BLaER1 treated with 17β-estradiol and CSF1 and Interleukin-3, amounts not matched to agents 10 nM and 100 nM (cell line): ENCODE data around the gene INSYN2A.

Experiments
- H3K27ac ChIP-seq, 11 experiments: shearing (Covaris generic); formaldehyde crosslinking; 2 replicates each; pipeline ENCODE4 v1.8.1; 2022
- H3K27me3 ChIP-seq, 11 experiments: shearing (Covaris generic); formaldehyde crosslinking; 2 replicates each; pipeline ENCODE4 v1.8.1; 2022
- H3K36me3 ChIP-seq, 11 experiments: shearing (Covaris generic); formaldehyde crosslinking; 2 replicates each; pipeline ENCODE4 v1.8.1; 2022
- H3K4me1 ChIP-seq, 10 experiments: shearing (Covaris generic); formaldehyde crosslinking; 2 replicates each; pipeline ENCODE4 v1.8.1; 2022
- H3K4me2 ChIP-seq, 11 experiments: shearing (Covaris generic); formaldehyde crosslinking; 2 replicates each; pipeline ENCODE4 v1.8.1; 2022
- H3K4me3 ChIP-seq, 10 experiments: shearing (Covaris generic); formaldehyde crosslinking; 2 replicates each; pipeline ENCODE4 v1.8.1; 2022
- H3K9ac ChIP-seq, 11 experiments: shearing (Covaris generic); formaldehyde crosslinking; 2 replicates each; pipeline ENCODE4 v1.8.1; 2022
- H3K9me3 ChIP-seq, 11 experiments: shearing (Covaris generic); formaldehyde crosslinking; replicated peaks in 1 of 11; 2 replicates each; pipeline ENCODE4 v1.8.1; 2022
- H4K20me1 ChIP-seq, 11 experiments: shearing (Covaris generic); formaldehyde crosslinking; 2 replicates each; pipeline ENCODE4 v1.8.1; 2022
- Cebpa-rat ChIP-seq, 11 experiments: shearing (Covaris generic); IDR thresholded peaks; 2 replicates each; pipeline ENCODE4 v1.8.1; 2022

Gene INSYN2A

GRCh38 chr10:127198721-127199120 is 2.3 kb upstream of the INSYN2A start:
- Histone ChIP-seq H3K4me3 (no peak overlapping the region), H3K4me2 (no peak overlapping the region), H3K27me3 (peaks cover 11 to 20% (median 18%) of the 10 kb centered on the region in 11 experiments; a peak in 21 of 22 replicates), H3K27ac (no peak overlapping the region), H3K9me3 (peaks cover 12 to 19% (median 15%) of the 10 kb centered on the region in 11 experiments; a peak in 21 of 22 replicates), H3K4me1 (peaks cover 0 to 20% (median 18%) of the 10 kb centered on the region in 10 experiments; a peak in 16 of 20 replicates), H3K9ac (no peak overlapping the region), H4K20me1 (no peaks in the 10 kb centered on the region), H3K36me3 (no peaks in the 10 kb centered on the region)
- TF ChIP-seq Cebpa-rat (IDR thresholded peaks at IDR 0.05) = no peak

GRCh38 chr10:127198307-127198706 is 1.9 kb upstream of the INSYN2A start:
- Histone ChIP-seq H3K27me3 (peaks cover 11 to 20% (median 18%) of the 10 kb centered on the region in 11 experiments; a peak in 21 of 22 replicates), H3K4me1 (peaks cover 0 to 20% (median 18%) of the 10 kb centered on the region in 10 experiments; a peak in 16 of 20 replicates), H3K9ac (no peak overlapping the region), H4K20me1 (no peaks in the 10 kb centered on the region), H3K4me2 (peak overlapping the region in 8 of 11 experiments; percentile 35 to 68 (median 58); a peak in 11 of 22 replicates), H3K27ac (no peak overlapping the region), H3K9me3 (peaks cover 12 to 19% (median 15%) of the 10 kb centered on the region in 11 experiments; a peak in 21 of 22 replicates), H3K36me3 (no peaks in the 10 kb centered on the region), H3K4me3 (no peak overlapping the region)
- no peak for TF ChIP-seq Cebpa-rat (IDR thresholded peaks at IDR 0.05)

DNA sequence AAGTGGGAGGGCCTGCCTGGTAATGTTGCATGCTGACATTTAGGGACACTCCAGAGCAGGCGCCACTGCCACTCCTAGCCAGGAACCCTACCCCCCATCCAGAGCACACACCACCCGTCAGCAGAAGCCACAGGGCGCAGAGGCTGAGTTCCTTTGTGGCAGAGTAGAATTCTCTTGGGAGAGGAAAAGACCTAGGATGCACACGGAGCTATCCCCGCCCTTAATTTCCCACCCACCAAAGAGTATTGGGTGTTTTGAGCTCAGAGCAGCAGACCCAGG is 702 bp upstream of the INSYN2A start:
- H3K9ac ChIP-seq = no peak overlapping the region
- TF ChIP-seq Cebpa-rat (IDR thresholded peaks at IDR 0.05) = no peak
- H3K4me3 ChIP-seq = no peak overlapping the region
- peaks cover 0 to 20% (median 18%) of the 10 kb centered on the region in 10 experiments; a peak in 16 of 20 replicates for H3K4me1 ChIP-seq
- H3K4me2 ChIP-seq = peak overlapping the region in 9 of 11 experiments; percentile 30 to 68 (median 57); a peak in 15 of 22 replicates
- H3K9me3 ChIP-seq = peaks cover 12 to 19% (median 15%) of the 10 kb centered on the region in 11 experiments; a peak in 21 of 22 replicates
- no peaks in the 10 kb centered on the region for H3K36me3 ChIP-seq
- H3K27me3 ChIP-seq = peaks cover 11 to 20% (median 18%) of the 10 kb centered on the region in 11 experiments; a peak in 21 of 22 replicates
- no peak overlapping the region for H3K27ac ChIP-seq
- no peaks in the 10 kb centered on the region for H4K20me1 ChIP-seq

GRCh38 chr10:127195571-127196281 is 665 bp downstream of the INSYN2A start:
- no peak overlapping the region for H3K27ac ChIP-seq
- no peak overlapping the region for H3K4me2 ChIP-seq
- peaks cover 11 to 20% (median 18%) of the 10 kb centered on the region in 11 experiments; a peak in 21 of 22 replicates for H3K27me3 ChIP-seq
- H3K36me3 ChIP-seq = no peaks in the 10 kb centered on the region
- H3K4me1 ChIP-seq = peaks cover 0 to 20% (median 18%) of the 10 kb centered on the region in 10 experiments; a peak in 16 of 20 replicates
- no peak overlapping the region for H3K4me3 ChIP-seq
- no peaks in the 10 kb centered on the region for H4K20me1 ChIP-seq
- no peak for TF ChIP-seq Cebpa-rat (IDR thresholded peaks at IDR 0.05)
- peaks cover 12 to 19% (median 15%) of the 10 kb centered on the region in 11 experiments; a peak in 21 of 22 replicates for H3K9me3 ChIP-seq
- no peak overlapping the region for H3K9ac ChIP-seq

DNA sequence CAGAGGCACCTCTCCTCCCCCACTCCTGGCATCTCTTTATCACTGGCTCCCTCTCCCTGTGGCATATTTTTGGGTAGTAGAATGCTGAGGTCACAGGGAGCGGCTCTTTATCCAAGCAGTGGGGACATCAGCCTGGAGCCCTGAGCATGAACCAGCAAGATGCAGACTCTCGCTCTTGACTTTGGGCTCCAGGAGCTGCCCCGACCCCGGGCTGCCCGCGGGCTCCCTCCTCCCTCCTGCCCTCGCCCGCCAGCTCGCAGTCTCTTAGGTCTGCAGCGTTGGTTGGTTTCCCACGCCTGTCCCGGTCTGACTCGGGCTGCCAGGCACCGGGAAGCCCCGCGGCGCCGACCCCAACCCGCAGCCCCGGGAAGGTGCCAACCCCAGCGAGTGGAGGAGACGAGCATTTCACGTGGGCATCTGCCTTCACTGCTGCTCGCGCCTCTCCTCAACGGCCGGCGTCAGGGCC is 1.3 kb downstream of the INSYN2A start:
- Histone ChIP-seq H3K4me2 (no peak overlapping the region), H3K9ac (no peak overlapping the region), H3K4me1 (peaks cover 0 to 20% (median 18%) of the 10 kb centered on the region in 10 experiments; a peak in 16 of 20 replicates), H3K4me3 (no peak overlapping the region), H3K27ac (no peak overlapping the region), H3K36me3 (no peaks in the 10 kb centered on the region), H3K27me3 (peaks cover 11 to 20% (median 18%) of the 10 kb centered on the region in 11 experiments; a peak in 21 of 22 replicates), H4K20me1 (no peaks in the 10 kb centered on the region), H3K9me3 (peaks cover 12 to 19% (median 15%) of the 10 kb centered on the region in 11 experiments; a peak in 21 of 22 replicates)
- TF ChIP-seq Cebpa-rat (IDR thresholded peaks at IDR 0.05) = no peak

- H4K20me1 ChIP-seq = no peaks in the 10 kb centered on the region
Measured at GRCh38 chr10:127194599-127194998, 1.8 kb downstream of the INSYN2A start.

DNA sequence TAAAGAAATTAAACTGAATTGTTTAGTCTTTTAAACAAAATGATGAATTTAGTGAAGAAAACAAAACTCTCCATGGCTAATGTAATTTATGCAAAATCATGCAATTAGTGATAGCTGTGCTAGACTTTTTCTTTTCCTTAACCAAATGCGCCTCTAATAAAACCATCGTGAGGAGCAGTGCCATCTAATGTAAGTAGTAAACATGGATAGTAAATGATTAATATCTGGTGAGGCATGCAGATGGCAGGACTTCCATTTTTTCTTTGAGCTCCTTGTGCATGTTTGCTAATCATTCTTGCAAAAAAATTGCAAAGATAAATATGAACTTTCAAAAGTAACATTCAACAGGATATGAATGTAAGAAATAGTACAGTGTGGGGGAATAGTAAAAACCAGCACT is 2.3 kb downstream of the INSYN2A start:
- H4K20me1 ChIP-seq = no peaks in the 10 kb centered on the region
- no peaks in the 10 kb centered on the region for H3K36me3 ChIP-seq
- peaks cover 0 to 20% (median 18%) of the 10 kb centered on the region in 10 experiments; a peak in 16 of 20 replicates for H3K4me1 ChIP-seq
- H3K9ac ChIP-seq = no peak overlapping the region
- H3K27ac ChIP-seq = no peak overlapping the region
- no peak overlapping the region for H3K4me2 ChIP-seq
- peaks cover 11 to 20% (median 18%) of the 10 kb centered on the region in 11 experiments; a peak in 21 of 22 replicates for H3K27me3 ChIP-seq
- H3K4me3 ChIP-seq = no peak overlapping the region
- no peak for TF ChIP-seq Cebpa-rat (IDR thresholded peaks at IDR 0.05)
- H3K9me3 ChIP-seq = peaks cover 12 to 19% (median 15%) of the 10 kb centered on the region in 11 experiments; a peak in 21 of 22 replicates

More at GRCh38 chr10:127194599-127194998, 1.8 kb downstream of the INSYN2A start:
- H3K27ac ChIP-seq = no peak overlapping the region
- H3K4me2 ChIP-seq = no peak overlapping the region
- H3K4me1 ChIP-seq = peaks cover 0 to 20% (median 18%) of the 10 kb centered on the region in 10 experiments; a peak in 16 of 20 replicates
- TF ChIP-seq Cebpa-rat (IDR thresholded peaks at IDR 0.05) = no peak
- peaks cover 12 to 19% (median 15%) of the 10 kb centered on the region in 11 experiments; a peak in 21 of 22 replicates for H3K9me3 ChIP-seq
- no peaks in the 10 kb centered on the region for H3K36me3 ChIP-seq
- no peak overlapping the region for H3K9ac ChIP-seq
- no peak overlapping the region for H3K4me3 ChIP-seq
- peaks cover 11 to 20% (median 18%) of the 10 kb centered on the region in 11 experiments; a peak in 21 of 22 replicates for H3K27me3 ChIP-seq

DNA sequence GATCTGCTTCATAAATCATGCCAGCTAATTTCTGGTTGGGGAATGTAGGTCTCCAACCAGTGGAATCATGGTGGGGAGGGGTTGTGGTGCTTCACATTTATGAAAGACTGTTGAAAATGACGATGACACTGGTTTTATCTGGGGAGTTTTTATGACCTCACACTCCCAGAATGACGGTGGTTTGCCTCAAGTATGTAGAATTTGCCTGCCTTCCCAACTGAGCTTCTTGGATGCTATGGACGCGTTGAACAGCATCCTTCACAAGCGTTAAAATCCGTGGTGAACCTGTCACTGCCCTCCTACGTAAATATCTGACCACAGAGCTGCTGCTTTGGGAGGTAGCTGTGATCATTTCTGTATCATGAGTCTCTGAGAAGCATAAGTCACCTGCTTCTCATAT is 3.3 kb downstream of the INSYN2A start:
- H3K4me3 ChIP-seq = no peak overlapping the region
- H3K27me3 ChIP-seq = peaks cover 11 to 20% (median 18%) of the 10 kb centered on the region in 11 experiments; a peak in 21 of 22 replicates
- no peak overlapping the region for H3K9ac ChIP-seq
- no peak for TF ChIP-seq Cebpa-rat (IDR thresholded peaks at IDR 0.05)
- H3K27ac ChIP-seq = no peak overlapping the region
- no peak overlapping the region for H3K4me2 ChIP-seq
- H4K20me1 ChIP-seq = no peaks in the 10 kb centered on the region
- H3K36me3 ChIP-seq = no peaks in the 10 kb centered on the region
- peaks cover 12 to 19% (median 15%) of the 10 kb centered on the region in 11 experiments; a peak in 21 of 22 replicates for H3K9me3 ChIP-seq
- peaks cover 0 to 16% (median 15%) of the 10 kb centered on the region in 10 experiments; a peak in 16 of 20 replicates for H3K4me1 ChIP-seq

DNA sequence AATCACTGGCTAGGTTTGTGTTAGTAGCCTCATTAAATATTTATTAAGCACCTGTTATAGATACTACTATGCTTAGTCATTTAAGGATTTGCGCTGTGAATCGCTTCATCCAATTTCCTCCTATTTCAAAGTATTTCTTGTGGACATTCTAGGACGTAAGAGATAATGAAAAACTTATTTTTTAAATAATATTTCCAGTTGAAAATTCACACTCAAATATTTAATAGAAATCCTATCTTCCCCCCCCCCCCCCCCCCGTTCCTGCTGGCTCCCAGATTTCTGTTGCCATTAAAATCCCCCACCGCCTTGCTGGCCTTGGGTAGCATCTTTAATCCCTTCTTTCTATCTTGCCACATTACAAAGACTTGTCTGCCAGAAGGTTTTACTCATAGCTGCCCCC is 6.0 kb downstream of the INSYN2A start:
- H3K36me3 ChIP-seq = no peaks in the 10 kb centered on the region
- TF ChIP-seq Cebpa-rat (IDR thresholded peaks at IDR 0.05) = no peak
- peaks cover 5 to 15% (median 7%) of the 10 kb centered on the region in 11 experiments; a peak in 21 of 22 replicates for H3K9me3 ChIP-seq
- H3K4me2 ChIP-seq = no peak overlapping the region
- no peaks in the 10 kb centered on the region for H4K20me1 ChIP-seq
- H3K4me1 ChIP-seq = no peaks in the 10 kb centered on the region
- peaks cover 6 to 13% (median 12%) of the 10 kb centered on the region in 11 experiments; a peak in 21 of 22 replicates for H3K27me3 ChIP-seq
- H3K27ac ChIP-seq = no peak overlapping the region
- no peak overlapping the region for H3K4me3 ChIP-seq
- no peak overlapping the region for H3K9ac ChIP-seq
